Measurements from ENCODE around the gene RAI1. TPM values are rescaled to one million over a fixed set of nuclear protein-coding genes. Genes with fewer than 3 reads are reported as not detected.

Gene RAI1
- polyA plus RNA-seq, 2 of the 4 experiments (the other 2 are of a cell fraction), result 3.5 to 23.8 TPM

GRCh38 chr17:17667231-17667630 lies 14.0 kb upstream of the RAI1 start (continued):
- TF ChIP-seq PHF8 (IDR thresholded peaks at IDR 0.05; ENCODE audit: borderline replicate concordance, low read depth), result no peak
- no peak for TF ChIP-seq HDAC2 (IDR thresholded peaks at IDR 0.05)

- no peak for FAIRE-seq
Observed at GRCh38 chr17:17667947-17668346, 13.3 kb upstream of the RAI1 start.

GRCh38 chr17:17668358-17668757 lies 12.9 kb upstream of the RAI1 start:
- no peak for ATAC-seq
- no peak for FAIRE-seq
- CTCF ChIA-PET, result interaction anchor here (0.7 to 5.9 kb wide), 8 partner anchors 9 to 314 kb away, joined by 3 to 79 read pairs (median 4); partner anchors contain the start of gene RAI1
- no peak overlapping the region for H3K4me2 ChIP-seq
- DNase-seq (ENCODE audit: low read depth in 1 of 2, low spot score in 1 of 2), result no peak
- 86% methylated on average over 2 of the region's 3 CpGs for WGBS (ENCODE audit: missing lambda C conversion rate)
- no peak overlapping the region for H3K27ac ChIP-seq
- POLR2A ChIA-PET, result no interaction called here
- peaks cover 13% of the 10 kb centered on the region for H3K4me1 ChIP-seq
- no peak for TF ChIP-seq RNF2 (IDR thresholded peaks at IDR 0.05; ENCODE audit: borderline replicate concordance, low read depth)
- H3K4me3 ChIP-seq, result no peak overlapping the region
- no peaks in the 10 kb centered on the region for H3K9me3 ChIP-seq

More at GRCh38 chr17:17667947-17668346, 13.3 kb upstream of the RAI1 start:
- Histone ChIP-seq H3K4me2 (no peak overlapping the region), H3K4me1 (peaks cover 17% of the 10 kb centered on the region), H3K27ac (no peak overlapping the region), H3K4me3 (no peak overlapping the region), H3K9me3 (no peaks in the 10 kb centered on the region)
- 64% methylated on average over 4 of the region's 4 CpGs for WGBS (ENCODE audit: missing lambda C conversion rate)
- TF ChIP-seq ZC3H11A (IDR thresholded peaks at IDR 0.05), result no peak
- TF ChIP-seq ESRRA (IDR thresholded peaks at IDR 0.05; ENCODE audit: borderline replicate concordance, low read length), result no peak
- no peak for TF ChIP-seq ZNF302 (CRISPR knock-in tag; IDR thresholded peaks at IDR 0.05)
- TF ChIP-seq CEBPB (IDR thresholded peaks at IDR 0.05), result no peak
- no peak for TF ChIP-seq MYC (IDR thresholded peaks at IDR 0.05; ENCODE audit: borderline replicate concordance, low read length)
- no peak for TF ChIP-seq NPAS2 (CRISPR knock-in tag; IDR thresholded peaks at IDR 0.05; ENCODE audit: borderline replicate concordance)
- no peak for TF ChIP-seq RFX5 (IDR thresholded peaks at IDR 0.05)
- TF ChIP-seq RNF2 (IDR thresholded peaks at IDR 0.05; ENCODE audit: borderline replicate concordance, low read depth), result no peak
- TF ChIP-seq RAD21 (conservative IDR thresholded peaks at IDR 0.05 in 1 of 2, IDR thresholded peaks at IDR 0.05 in 1 of 2), result no peak
- TF ChIP-seq MAX (IDR thresholded peaks at IDR 0.05), result no peak
- no peak for TF ChIP-seq POLR2A (IDR thresholded peaks at IDR 0.05; ENCODE audit: low read length)
- TF ChIP-seq EP300 (IDR thresholded peaks at IDR 0.05), result no peak
- no peak for TF ChIP-seq HMGXB4 (CRISPR knock-in tag; IDR thresholded peaks at IDR 0.05; ENCODE audit: borderline replicate concordance)
- no peak for TF ChIP-seq EHF (CRISPR knock-in tag; IDR thresholded peaks at IDR 0.05)
- no peak for TF ChIP-seq ELK1 (IDR thresholded peaks at IDR 0.05; ENCODE audit: low read depth, low read length)
- TF ChIP-seq PHF8 (IDR thresholded peaks at IDR 0.05; ENCODE audit: borderline replicate concordance, low read depth), result no peak
- no peak for TF ChIP-seq CTCF (IDR thresholded peaks at IDR 0.05)
- no peak for TF ChIP-seq JUN (IDR thresholded peaks at IDR 0.05)
- no peak for TF ChIP-seq TFCP2L1 (CRISPR knock-in tag; IDR thresholded peaks at IDR 0.05)
- DNase-seq (ENCODE audit: low read depth in 1 of 2, low spot score in 1 of 2) (no peak), ATAC-seq (no peak)
- ChIA-PET CTCF (interaction anchor here (0.7 to 5.9 kb wide), 8 partner anchors 8 to 313 kb away, joined by 3 to 79 read pairs (median 4); partner anchors contain the start of gene RAI1), POLR2A (no interaction called here)

Measured in A549 (cell line).